Neural progenitor cell (in vitro differentiated cells): ENCODE results near the gene TCF4.

Source experiments
- EZH2 ChIP-seq: fragments of 200-600 bp; sonication (generic); IDR thresholded peaks from 2 replicates; pipeline ENCODE4 v1.6.1; 2017; ENCODE audit warnings: antibody characterized with exemption, mild to moderate bottlenecking, moderate library complexity
- EZH2phosphoT487 ChIP-seq: fragments of 200-600 bp; sonication (generic); IDR thresholded peaks from 2 replicates; pipeline ENCODE4 v1.6.1; 2017; ENCODE audit warnings: antibody characterized with exemption
- TF ChIP-seq, protein P1 (sequence below): fragments of 200-600 bp; sonication (generic); IDR thresholded peaks from 2 replicates; pipeline ENCODE4 v1.5.1; 2017; ENCODE audit warnings: antibody characterized with exemption, mild to moderate bottlenecking

DNA sequence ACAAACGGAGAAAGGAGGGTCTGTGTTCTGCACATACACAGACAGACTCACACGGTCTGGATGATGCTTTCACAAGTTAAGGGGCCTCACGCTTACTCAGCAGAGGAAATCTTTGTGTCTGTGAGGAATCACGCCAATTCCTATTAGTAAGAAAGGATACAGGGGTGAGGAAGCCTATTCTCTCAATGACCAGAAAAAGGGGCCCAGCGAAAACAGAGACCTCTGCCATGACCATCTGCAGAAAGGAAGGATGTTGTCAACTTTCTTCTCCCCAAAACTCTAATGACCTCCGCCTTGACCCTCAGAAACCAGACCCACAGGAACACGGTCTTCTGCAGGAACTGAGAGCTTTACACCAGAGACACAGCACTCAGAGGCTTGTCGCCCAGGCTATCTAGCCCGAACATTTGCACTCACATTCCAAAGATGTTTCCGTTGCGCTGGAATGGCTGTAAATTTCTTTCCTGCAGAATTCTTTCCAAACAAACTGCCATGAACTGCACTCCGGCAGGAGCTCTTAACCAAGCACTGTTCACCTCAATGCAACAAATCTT is 186.3 kb downstream of the TCF4 start:
- TF ChIP-seq EZH2, result no peak
- TF ChIP-seq, protein P1, sequence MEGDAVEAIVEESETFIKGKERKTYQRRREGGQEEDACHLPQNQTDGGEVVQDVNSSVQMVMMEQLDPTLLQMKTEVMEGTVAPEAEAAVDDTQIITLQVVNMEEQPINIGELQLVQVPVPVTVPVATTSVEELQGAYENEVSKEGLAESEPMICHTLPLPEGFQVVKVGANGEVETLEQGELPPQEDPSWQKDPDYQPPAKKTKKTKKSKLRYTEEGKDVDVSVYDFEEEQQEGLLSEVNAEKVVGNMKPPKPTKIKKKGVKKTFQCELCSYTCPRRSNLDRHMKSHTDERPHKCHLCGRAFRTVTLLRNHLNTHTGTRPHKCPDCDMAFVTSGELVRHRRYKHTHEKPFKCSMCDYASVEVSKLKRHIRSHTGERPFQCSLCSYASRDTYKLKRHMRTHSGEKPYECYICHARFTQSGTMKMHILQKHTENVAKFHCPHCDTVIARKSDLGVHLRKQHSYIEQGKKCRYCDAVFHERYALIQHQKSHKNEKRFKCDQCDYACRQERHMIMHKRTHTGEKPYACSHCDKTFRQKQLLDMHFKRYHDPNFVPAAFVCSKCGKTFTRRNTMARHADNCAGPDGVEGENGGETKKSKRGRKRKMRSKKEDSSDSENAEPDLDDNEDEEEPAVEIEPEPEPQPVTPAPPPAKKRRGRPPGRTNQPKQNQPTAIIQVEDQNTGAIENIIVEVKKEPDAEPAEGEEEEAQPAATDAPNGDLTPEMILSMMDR, result no peak
- no peak for TF ChIP-seq EZH2phosphoT487
